NCI-H2107 treated with DMSO at 0.1 percent for 48 hours (cell line): Measurements from ENCODE around the gene DCLK1.

ENCODE experiments used
- DNase-seq: peaks from one replicate; lab custom pipeline; 2025; ENCODE audit not compliant: unreplicated experiment; lab: John Stamatoyannopoulos, UW

The DCLK1 gene

DNA sequence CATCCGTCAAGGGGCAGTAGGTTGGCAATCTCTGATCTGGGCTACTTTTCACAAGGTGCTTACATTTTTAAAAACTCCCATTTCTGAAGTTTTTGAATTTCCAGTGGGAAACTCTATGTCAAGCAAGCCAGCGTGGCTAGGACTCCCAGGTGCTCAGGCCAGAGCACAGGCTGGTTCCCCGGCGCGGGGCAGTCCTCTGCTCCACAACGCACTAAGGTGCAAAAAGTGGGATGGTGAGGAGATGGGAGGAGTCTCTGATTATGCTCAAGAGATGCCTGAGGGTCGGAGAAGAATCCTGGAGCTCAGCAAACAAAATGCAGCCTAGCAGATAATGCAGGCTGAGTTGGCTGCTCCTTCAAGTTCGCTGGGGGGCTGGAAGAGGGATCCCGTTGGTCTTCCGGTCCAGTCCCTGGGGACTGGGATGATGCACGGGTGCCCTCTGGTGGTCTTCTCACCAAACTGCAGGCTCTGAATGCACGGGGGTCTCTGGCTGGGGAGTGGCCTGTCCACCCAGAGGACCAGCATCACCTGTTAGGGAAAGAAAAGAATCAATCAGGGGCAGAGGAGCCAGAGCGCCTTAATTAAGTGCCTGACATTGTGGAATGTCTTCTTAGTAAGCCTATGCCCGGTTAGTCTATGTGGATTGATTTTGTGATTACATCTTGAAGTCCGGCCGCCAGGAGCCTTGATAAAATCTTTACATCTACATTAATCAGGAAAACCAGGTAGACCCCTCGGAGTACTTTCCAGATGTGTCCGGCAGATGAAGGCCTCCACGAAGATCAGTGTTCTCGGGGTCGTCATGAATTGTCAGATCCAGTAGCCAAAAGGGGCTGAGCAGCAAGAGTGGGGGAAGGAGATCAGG is 410.3 kb downstream of the DCLK1 start:
- DNase-seq, result no peak

DNA sequence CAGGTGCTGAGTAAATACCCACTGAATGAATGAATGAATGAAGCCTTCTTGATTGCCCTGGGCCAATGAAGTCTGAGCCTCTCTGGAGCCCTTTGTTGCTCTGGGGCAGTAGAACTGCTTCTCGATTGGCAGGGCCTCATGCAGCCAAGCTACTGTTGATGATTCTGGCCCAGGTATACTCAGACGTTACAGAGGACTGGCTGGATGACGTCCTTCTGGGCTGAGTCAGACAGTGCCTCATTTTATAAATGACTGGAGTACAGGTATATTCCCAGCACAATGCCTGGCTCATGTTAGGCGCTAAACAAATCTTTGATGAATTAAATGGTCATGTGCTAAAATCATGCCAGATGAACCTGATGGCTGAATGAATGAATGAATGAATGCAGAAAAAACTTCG is 410.9 kb downstream of the DCLK1 start:
- no peak for DNase-seq
